Right kidney (tissue), 1 donor: ENCODE data around the gene LCN15.
"Not testable (repeated sequence)": the region's sequence is repeated elsewhere in the genome, so short reads cannot be mapped to it uniquely, and the experiment has no call there.

Source experiments
- DNase-seq: peaks from one replicate; pipeline ENCODE4 v3.0.0-alpha.2; 2016

The LCN15 gene

GRCh38 chr9:136794281-136794999, 30.1 kb upstream of the LCN15 start:
- DNase-seq = no peak

DNA sequence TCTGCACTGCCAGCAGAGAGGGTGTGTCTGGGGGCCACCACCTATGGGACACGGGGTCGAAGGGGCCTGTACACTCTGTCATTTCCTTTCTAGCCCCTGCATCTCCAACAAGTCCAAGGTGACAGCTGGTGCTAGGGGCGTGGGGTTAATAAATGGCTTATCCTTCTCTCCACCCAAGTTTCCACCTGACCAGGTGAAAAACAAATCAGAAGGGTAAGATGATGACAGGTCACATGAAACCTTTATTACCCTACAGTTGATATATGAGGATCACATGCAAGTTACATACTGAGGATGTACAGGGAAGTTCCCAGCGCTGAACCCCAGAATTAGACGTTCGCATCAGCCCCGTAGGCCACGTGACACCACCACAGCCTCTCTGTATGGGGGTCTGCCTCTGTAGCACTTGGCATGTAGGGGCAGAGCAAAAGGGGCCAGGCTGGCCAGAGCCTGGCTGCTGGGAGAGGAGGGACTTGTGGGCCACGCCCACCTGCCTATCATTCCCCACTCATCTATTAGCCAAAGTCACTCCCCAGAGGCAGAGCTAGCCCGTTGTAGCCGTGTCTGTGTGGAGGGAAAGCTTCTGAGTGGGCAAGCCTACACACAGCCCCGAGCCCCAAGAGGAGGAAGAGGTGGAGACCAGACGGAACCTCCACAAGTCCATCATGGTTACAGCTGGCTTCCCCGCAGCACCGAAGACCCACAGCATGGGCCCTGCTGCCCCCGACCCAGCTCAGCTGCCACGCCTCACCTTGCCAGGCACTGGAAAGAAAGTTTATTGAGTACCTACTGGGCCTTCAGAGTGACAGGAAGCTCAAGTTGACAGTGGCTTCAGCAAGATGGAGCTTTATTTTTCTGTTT, 29.0 kb upstream of the LCN15 start:
- no peak for DNase-seq

DNA sequence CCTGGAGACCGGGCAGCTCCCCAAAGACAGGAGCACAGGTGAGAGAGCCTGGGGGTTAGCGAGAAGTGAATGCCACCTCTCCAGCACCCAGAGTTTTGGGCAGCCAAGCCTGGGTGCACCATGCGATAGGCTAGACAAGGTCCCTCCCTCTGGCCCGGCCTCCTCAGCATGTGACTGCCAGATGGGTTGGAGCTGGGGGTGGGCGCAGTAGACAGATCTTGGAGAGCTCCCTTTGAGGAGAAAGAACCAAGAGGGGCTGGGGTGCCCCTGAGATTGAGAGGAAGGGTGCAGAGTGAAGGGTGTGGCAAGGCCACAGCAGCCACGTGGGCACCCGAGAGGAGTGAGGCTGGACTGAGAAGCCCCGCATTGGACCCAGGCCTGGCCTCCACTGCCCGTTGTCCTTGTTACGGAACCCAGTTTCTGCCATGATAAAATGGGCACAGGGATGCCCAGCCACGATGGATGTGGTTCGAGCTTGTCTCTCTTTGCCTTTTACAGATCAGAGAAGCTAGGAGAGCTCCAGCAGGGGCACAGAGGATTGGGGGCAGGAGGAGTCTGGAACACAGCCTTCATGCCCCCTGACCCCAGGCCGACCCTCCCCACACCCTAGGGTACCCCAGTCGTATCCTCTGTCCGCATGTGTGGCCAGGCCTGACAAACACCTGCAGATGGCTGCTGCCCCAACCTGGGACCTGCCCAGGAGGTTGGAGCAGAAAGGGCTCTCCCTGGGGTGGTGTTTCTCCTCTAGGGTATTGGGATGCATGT, 28.2 kb upstream of the LCN15 start:
- no peak for DNase-seq

DNA sequence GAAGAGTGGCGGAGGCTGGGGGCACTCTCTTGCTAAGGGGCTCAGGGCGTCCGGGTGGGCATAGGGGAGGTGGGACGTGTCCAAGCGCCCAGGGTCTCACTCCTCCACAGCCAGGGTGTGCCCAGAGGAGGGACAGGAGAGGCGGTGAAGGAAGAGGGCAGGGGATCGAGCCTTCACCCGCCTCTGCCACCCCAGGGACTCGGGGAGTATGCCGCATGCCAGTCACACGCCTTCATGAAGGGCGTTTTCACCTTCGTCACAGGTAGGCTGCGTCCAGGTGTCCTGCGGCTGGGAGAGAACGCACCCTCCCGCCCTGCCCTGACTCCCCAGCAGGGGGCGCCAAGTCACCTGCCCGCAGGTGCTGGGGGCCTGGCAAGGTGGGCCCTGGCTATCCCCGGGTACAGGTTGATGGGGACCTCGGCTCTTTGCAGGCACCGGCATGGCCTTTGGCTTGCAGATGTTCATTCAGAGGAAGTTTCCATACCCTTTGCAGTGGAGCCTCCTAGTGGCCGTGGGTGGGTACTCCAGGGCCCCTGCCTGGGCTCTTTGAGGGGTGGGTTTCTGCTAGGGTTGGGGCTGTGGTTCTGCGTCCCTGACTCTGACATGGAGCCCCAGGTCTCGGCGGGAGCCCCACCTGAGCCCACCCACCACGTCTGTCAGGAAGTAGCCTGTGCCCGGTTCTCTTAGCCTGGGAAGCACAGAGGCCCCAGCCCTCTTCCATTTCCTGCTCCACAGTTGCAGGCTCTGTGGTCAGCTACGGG, 27.4 kb upstream of the LCN15 start:
- DNase-seq = peak; percentile 69

DNA sequence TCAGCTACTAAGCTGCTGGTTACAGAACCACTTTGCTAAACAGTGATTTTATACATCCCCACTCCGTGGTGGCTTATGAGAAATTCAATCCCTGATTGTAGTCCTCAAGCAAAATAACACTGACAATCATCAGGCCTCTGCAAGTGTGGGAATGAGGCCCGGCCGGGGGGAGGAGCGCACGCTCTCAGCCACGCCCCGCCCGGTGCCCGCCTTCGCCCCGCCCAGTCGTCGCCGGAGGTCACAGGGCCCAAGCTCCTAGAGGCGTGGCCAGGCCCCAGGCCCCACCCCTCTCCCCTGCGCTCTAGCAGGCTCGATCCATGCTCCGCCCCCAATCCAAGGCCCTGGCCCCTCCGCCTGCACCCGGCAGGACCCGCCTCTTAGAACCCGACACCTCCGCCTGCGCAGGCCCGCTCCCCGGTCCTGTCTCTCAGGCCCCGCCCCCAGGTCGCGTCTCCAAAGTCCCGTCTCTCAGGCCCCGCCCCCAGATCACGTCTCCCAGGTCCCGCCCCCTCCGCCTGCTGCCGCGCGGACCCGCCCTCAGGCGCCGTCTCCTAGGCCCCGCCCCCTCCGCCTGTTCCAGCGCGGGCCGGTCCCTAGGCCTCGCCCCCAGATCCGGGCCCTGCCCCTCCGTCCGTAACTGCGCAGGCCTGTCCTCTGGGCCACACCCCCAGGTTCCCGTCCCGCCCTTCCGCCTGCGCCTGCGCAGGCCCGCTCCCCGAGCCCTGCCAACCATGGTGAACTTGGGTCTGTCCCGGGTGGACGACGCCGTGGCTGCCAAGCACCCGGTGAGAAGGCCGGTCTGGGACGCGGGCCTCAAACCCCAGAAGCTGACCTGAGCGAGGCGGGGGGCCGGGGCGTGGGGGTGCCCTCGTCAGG, 26.6 kb upstream of the LCN15 start, which contains the start of gene TMEM141:
Gene TMEM141 (plus strand): TSS at position 705 of the 876 bp plus-strand sequence. CDS start 27 bp downstream, at position 732.
- DNase-seq = peak; percentile 92

- no peak for DNase-seq
Observed at GRCh38 chr9:136789523-136789937, 25.2 kb upstream of the LCN15 start.

DNA sequence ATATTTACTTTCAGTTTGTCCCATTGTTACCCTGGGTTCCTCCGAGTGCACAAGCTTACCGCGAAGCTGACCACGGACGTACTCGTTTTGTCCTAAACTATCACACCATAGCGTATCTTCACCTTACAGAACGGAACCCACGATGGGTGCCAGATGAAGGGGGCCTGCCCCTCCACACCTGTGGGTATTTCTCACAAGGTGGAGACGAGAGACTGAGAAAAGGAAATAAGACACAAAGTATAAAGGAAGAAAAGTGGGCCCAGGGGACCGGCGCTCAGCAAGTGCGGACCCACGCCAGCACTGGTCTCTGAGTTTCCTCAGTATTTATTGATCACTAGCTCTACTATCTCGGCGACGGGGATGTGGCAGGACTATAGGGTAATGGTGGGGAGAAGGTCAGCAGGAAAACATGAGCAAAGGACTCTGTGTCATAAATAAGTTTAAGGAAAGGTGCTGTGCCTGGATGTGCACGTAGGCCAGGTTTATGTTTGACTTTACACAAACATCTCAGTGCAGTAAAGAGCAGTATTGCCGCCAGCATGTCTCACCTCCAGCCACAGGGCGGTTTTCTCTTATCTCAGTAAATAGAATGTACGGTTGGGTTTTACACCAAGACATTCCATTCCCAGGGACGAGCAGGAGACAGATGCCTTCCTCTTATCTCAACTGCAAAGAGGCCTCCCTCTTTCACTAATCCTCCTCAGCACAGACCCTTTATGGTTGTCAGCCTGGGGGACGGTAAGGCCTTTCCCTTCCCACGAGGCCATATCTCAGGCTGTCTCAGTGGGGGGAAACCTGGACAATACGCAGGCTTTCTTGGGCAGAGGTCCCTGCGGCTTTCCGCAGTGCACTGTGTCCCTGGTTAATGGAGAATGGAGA, 24.6 kb upstream of the LCN15 start:
- DNase-seq = not testable (repeated sequence)

DNA sequence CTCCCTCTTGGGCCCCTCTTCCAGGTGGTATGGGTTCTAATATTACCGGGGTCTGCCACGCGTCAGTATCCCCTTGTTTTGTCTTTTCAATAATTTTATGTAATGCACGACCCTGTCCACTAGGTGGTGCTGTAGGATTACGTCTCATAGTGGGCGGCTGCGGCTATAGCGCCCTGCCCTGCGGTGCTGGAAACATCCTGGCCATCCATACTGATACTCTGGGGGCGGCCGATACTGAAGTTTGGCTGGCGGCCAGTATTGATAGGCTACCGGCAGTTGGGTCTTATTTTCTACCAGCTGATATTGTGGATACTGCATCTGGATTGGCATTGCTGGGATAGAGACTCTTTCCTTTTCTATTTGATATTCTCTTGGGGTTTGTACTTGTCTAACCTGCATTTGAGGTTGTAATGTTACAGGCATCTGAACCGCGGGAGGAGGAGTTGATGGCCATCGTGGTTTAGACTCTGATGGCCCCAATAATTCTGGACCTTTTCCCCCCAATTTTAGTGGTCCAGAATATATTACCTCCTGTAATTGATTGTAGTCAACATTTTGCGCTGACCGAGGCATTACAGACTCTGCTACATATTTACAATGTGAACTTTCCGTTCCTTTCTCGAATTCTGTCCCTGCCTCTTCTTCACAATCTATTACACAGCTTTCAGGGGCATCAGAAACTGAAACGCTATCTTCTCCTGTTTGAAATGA, 23.5 kb upstream of the LCN15 start:
- peak; percentile 72 for DNase-seq

GRCh38 chr9:136786983-136787382, 22.7 kb upstream of the LCN15 start:
- not testable (repeated sequence) for DNase-seq

- DNase-seq = no peak
Observed at GRCh38 chr9:136786451-136786850, 22.1 kb upstream of the LCN15 start.

DNA sequence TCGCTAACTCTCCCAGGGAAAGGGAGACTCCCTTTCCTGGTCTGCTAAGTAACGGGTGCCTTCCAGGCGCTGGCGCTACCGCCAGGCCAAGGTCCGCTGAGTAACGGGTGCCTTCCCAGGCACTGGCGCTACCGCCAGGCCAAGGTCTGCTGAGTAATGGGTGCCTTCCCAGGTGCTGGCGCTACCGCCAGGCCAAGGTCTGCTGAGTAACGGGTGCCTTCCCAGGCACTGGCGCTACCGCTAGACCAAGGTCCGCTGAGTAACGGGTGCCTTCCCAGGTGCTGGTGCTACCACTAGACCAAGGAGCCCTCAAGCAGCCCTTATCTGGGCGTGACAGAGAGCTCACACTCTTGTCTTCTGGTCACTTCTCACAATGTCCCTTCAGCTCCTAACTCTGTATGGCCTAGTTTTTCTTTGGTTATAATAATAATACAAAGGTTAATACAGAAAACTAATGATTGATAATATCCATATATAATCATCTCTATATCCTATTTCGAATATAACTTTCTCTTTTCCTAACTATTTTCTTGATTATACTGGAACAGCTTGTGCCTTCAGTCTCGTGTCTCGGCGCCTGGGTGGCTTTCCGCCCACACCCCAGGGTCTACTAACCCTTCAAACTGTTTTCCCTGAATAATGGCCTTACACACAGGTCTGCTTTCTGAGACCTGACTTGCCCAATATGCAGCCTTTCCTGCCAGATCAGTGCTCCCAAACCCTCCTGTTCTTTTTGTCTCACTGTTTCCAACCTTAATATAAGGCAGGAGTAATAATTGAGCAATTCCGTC, 21.4 kb upstream of the LCN15 start:
- DNase-seq = not testable (repeated sequence)

- no peak for DNase-seq
Observed at GRCh38 chr9:136784997-136785361, 20.7 kb upstream of the LCN15 start.

- no peak for DNase-seq
Observed at GRCh38 chr9:136784249-136784996, 20.1 kb upstream of the LCN15 start.

DNA sequence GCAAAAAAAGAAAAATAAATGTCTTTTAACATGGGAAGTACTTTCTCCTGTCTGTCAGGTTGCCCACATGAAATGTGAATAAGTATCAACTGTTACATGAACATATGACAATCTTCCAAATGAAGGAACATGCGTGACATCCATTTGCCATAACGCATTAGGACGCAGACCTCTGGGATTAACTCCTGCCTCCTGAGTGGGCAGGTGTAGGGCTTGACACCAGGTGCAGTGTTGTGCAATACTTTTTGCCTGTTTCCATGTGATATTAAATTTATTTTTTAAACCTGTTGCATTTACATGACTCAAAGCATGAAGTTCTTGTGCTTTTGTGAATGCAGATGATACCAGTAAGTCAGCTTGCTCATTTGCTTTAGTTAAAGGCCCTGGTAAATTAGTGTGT, 18.1 kb upstream of the LCN15 start:
- DNase-seq = no peak

DNA sequence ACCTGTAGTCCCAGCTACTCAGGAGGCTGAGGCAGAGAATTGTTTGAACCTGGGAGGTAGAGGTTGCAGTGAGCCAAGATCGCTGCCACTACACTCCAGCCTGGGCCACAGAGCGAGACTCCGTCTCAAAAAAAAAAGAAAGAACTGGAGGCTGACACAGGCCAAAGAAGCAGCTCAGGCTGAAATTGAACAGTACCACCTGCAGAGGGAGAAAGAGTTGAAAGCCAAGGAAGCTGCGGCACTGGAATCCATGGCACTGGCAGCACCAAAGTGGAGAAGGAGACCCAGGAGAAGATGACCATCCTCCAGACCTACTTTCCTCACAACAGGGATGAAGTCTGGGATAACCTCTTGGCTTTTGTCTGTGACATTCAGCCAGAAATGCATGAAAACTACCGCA, 15.5 kb upstream of the LCN15 start:
- no peak for DNase-seq

- DNase-seq = no peak
Observed at GRCh38 chr9:136777359-136777758, 13.0 kb upstream of the LCN15 start.

GRCh38 chr9:136776947-136777346, 12.6 kb upstream of the LCN15 start:
- no peak for DNase-seq

- no peak for DNase-seq
Observed at GRCh38 chr9:136775191-136775590, 10.9 kb upstream of the LCN15 start.
